KG1 (cell line): Measurements from ENCODE around the gene LRRN2.
"Not testable (repeated sequence)": the region's sequence is repeated elsewhere in the genome, so short reads cannot be mapped to it uniquely, and the experiment has no call there.

Experiments used
- DNase-seq: peaks from one replicate; lab custom pipeline; 2025; lab: John Stamatoyannopoulos, UW

The LRRN2 gene

GRCh38 chr1:204574016-204574864 is 111.3 kb downstream of the LRRN2 start:
- no peak for DNase-seq

GRCh38 chr1:204572923-204573922 is 112.3 kb downstream of the LRRN2 start:
- no peak for DNase-seq

DNA sequence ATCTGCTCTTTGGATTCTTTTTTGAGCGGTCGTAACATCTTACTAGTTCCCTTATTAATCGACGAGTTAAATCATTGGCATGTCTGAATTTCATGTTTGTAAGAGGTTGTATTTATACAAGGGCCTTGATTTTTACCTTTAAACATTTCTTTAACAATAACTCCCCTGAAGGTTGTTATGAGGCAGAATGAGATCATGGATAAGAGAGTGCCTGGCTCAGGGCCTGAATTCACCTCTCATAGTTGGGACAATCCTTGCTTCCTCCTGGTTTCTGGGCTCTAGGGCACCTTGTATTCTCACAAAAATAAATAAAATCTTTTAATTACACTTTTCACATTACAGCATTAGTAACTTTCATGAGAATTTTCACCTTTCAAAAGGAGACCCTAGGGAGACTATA is 113.9 kb downstream of the LRRN2 start:
- DNase-seq: no peak

GRCh38 chr1:204571128-204571527 is 114.4 kb downstream of the LRRN2 start:
- DNase-seq: no peak

GRCh38 chr1:204570021-204570420 is 115.5 kb downstream of the LRRN2 start:
- not testable (repeated sequence) for DNase-seq

GRCh38 chr1:204569478-204569877 is 116.1 kb downstream of the LRRN2 start:
- DNase-seq: no peak

DNA sequence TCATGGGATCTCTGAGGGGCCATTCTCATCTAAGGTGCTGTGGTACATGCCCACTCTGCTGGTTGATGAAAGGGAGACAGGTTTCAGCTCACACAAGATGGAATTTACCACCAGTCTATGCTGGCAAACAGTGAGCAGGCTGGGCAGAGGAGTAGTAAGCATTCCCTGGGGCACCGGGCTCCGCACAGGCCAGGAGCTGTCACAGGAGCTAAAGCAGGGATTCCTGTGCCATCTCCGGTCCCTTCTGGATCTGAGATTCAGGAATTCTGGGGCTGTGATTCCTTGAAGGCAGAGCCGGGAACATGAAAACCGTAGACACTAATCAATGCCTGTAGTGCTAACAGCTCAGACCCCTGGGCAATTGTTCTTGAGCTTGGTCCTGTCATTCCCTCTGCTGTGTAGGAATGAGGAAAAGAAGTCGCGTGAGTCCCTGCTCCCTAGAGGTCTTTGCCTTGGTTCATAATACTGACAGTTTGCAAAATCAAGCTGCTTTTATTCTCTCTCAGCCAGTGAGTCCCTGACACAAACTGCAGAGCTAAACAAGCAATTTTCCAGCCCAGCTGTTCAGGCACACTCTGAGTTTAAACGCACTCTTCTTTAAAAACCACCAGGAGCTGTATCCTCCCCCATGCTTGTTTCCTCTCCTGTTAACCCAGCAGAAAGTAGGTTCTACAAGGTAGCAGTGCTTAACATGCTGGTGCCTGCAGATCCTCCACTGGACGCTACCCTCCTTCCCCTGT is 116.8 kb downstream of the LRRN2 start:
- no peak for DNase-seq
